Skeletal muscle cell (primary cell): ENCODE data around the gene MED13L.
A peak's percentile ranks its signal among the peaks of the same experiment; 100 is the strongest.

Experiments used
- DNase-seq: peaks from one replicate; pipeline ENCODE4 v3.0.0-alpha.2; 2010; ENCODE audit warnings: low read depth
- H3K4me3 ChIP-seq: 2 replicates; pipeline ENCODE4 v1.5.1; 2011; ENCODE audit warnings: low read depth, mild to moderate bottlenecking, control low read depth, low read length, moderate library complexity

The MED13L gene

GRCh38 chr12:116123451-116124258, 153.8 kb downstream of the MED13L start:
- DNase-seq = peak; percentile 67
- H3K4me3 ChIP-seq = peak overlapping the region; percentile 33

- no peak for DNase-seq
- H3K4me3 ChIP-seq = no peak overlapping the region
These were observed 154.9 kb downstream of the MED13L start for GRCh38 chr12:116122628-116123027.

- DNase-seq = no peak
- no peak overlapping the region for H3K4me3 ChIP-seq
These were observed 156.0 kb downstream of the MED13L start for GRCh38 chr12:116121453-116121871.

- no peak for DNase-seq
- no peak overlapping the region for H3K4me3 ChIP-seq
These were observed 160.7 kb downstream of the MED13L start for GRCh38 chr12:116116650-116117424.

GRCh38 chr12:116113398-116114130, 163.9 kb downstream of the MED13L start:
- no peak for DNase-seq
- H3K4me3 ChIP-seq = no peak overlapping the region

GRCh38 chr12:116106870-116107269, 170.6 kb downstream of the MED13L start:
- DNase-seq = no peak
- no peak overlapping the region for H3K4me3 ChIP-seq

- DNase-seq = no peak
- no peak overlapping the region for H3K4me3 ChIP-seq
These were observed 173.2 kb downstream of the MED13L start for GRCh38 chr12:116104167-116104767.

- no peak for DNase-seq
- no peak overlapping the region for H3K4me3 ChIP-seq
These were observed 175.5 kb downstream of the MED13L start for GRCh38 chr12:116101991-116102390.

GRCh38 chr12:116099652-116100432, 177.7 kb downstream of the MED13L start:
- DNase-seq = no peak
- H3K4me3 ChIP-seq = no peak overlapping the region

GRCh38 chr12:116096874-116097273, 180.6 kb downstream of the MED13L start:
- DNase-seq = no peak
- H3K4me3 ChIP-seq = no peak overlapping the region

GRCh38 chr12:116094475-116094874, 183.0 kb downstream of the MED13L start:
- no peak for DNase-seq
- no peak overlapping the region for H3K4me3 ChIP-seq

GRCh38 chr12:116093915-116094314, 183.6 kb downstream of the MED13L start:
- DNase-seq = no peak
- no peak overlapping the region for H3K4me3 ChIP-seq

- DNase-seq = no peak
- H3K4me3 ChIP-seq = no peak overlapping the region
These were observed 184.7 kb downstream of the MED13L start for GRCh38 chr12:116092776-116093175.

GRCh38 chr12:116092162-116092561, 185.3 kb downstream of the MED13L start:
- DNase-seq = no peak
- H3K4me3 ChIP-seq = no peak overlapping the region

- DNase-seq = no peak
- no peak overlapping the region for H3K4me3 ChIP-seq
These were observed 185.9 kb downstream of the MED13L start for GRCh38 chr12:116091579-116091978.

- H3K4me3 ChIP-seq = no peak overlapping the region
- DNase-seq = no peak
These were observed 187.0 kb downstream of the MED13L start for GRCh38 chr12:116090516-116090915.

- H3K4me3 ChIP-seq = no peak overlapping the region
These were observed 188.4 kb downstream of the MED13L start for GRCh38 chr12:116089080-116089479.

GRCh38 chr12:116087962-116088361, 189.5 kb downstream of the MED13L start:
- H3K4me3 ChIP-seq = no peak overlapping the region
- no peak for DNase-seq

More at GRCh38 chr12:116089080-116089479, 188.4 kb downstream of the MED13L start:
- DNase-seq = no peak

GRCh38 chr12:116087399-116087798, 190.1 kb downstream of the MED13L start:
- DNase-seq = no peak
- no peak overlapping the region for H3K4me3 ChIP-seq
